GM18498 (cell line): Measurements from ENCODE around the gene VPS4A.

Experiments
- ATAC-seq: cut with Tn5 transposase; IDR thresholded peaks from one replicate; pipeline ENCODE4 v1.9.1; 2021; ENCODE audit warnings: mild to moderate bottlenecking, moderate library complexity; ENCODE audit not compliant: unreplicated experiment

The VPS4A gene

GRCh38 chr16:69363281-69363717, 52.1 kb downstream of the VPS4A start:
- no peak for ATAC-seq

DNA sequence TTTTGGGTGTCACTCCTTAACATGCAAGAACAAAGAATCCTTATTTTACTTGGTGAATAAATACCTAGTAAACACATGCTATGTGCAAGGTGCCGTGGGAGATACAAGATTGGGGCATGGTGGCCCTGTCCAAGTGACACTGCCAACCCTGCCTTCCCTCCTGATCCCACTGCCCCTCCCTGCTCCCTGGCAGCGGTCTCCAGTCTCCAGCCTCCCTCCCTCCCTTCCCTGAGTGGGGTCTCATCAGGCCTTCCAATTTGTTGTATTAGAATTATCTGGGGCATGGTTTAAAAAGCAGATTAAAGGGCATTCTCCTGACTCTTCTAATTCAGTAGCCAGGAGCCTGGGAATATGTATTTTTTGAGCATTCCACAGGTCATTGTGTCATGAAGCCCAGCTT, 52.9 kb downstream of the VPS4A start:
- ATAC-seq = no peak

- no peak for ATAC-seq
These were observed 54.8 kb downstream of the VPS4A start for GRCh38 chr16:69365901-69366300.

- ATAC-seq = no peak
These were observed 55.3 kb downstream of the VPS4A start for GRCh38 chr16:69366431-69366830.

DNA sequence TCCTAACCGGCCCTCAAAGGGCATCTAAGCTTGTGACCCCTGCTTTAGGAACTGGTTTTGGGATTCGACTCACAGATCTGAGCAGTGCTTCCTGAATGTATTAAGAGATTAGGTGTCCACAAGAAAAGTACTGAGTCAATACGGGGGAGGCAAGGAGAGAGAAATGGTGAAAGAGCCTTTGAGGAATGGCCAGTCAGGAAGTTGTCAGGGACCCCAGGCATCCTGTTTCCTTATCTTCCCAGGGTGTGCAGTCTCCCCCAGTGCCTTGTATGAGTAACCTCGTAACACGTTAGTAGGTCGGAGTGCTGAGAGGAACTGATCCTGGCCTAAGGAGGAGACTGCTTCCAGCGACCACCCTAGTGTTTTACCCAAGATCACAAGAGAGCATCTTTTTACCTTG, 56.8 kb downstream of the VPS4A start:
- ATAC-seq = no peak

DNA sequence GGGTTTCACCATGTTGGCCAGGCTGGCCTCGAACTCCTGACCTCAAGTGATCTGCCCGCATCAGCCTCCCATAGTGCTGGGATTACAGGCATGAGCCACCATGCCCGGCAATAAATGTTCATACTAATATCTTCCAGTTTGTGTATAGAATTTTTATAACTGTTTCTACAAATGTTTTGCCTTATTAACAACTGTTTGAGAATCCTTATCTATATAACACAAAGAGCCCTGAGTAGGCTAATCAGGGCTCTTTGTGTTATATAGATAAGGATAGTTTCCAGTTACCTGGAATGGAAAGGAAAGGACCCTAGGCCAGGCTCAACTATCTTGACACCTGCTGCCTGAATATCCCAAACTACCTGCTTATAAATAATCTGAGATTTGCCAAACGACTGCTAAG, 57.7 kb downstream of the VPS4A start:
- no peak for ATAC-seq

DNA sequence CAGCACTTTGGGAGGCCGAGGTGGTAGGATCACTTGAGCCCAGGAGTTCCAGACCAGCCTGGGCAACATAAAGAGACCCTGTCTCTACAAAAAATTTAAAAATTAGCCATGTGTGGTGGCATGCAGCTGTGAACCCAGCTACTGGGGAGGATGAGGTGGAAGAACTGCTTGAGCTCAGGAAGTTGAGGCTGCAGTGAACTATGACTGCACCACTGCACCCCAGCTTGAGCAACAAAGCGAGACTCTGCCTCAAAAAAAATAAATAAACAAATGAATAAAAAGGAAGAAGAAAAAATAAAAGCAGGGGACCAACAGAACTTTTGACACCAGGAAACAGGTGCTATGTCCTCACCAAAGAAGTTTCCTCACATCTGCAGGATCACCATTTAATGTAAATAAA, 60.4 kb downstream of the VPS4A start:
- ATAC-seq = no peak

GRCh38 chr16:69373019-69373418, 61.9 kb downstream of the VPS4A start:
- ATAC-seq = no peak
